SU-DHL-6 (cell line): Measurements from ENCODE around the gene NOX4.

Experiments
- CTCF ChIP-seq: fragments of 200-600 bp; sonication (generic); IDR thresholded peaks from one replicate; pipeline ENCODE4 v1.5.1; 2017; ENCODE audit warnings: antibody characterized with exemption, mild to moderate bottlenecking, low read length, moderate library complexity; ENCODE audit not compliant: insufficient read depth, poor library complexity, severe bottlenecking
- EZH2phosphoT487 ChIP-seq: fragments of 200-600 bp; sonication (generic), shearing (Covaris generic); conservative IDR thresholded peaks from 2 replicates; pipeline ENCODE4 v1.6.1; 2018; ENCODE audit warnings: mild to moderate bottlenecking, antibody characterized with exemption, low read length, moderate library complexity, mixed read lengths

- TF ChIP-seq CTCF (no peak), EZH2phosphoT487 (no peak)
These were observed 38.6 kb upstream of the NOX4 start for GRCh38 chr11:89529626-89530380.
